CD14-positive monocyte (primary cell): Measurements from ENCODE around the gene CCDC102B. TPM values are rescaled to one million over a fixed set of nuclear protein-coding genes. Genes with fewer than 3 reads are reported as not detected.

Source experiments
- DNase-seq, 3 donors: peaks; one replicate each; pipeline ENCODE4 v3.0.0-alpha.2; 2011 to 2022
- H2AFZ ChIP-seq: 2 replicates; pipeline ENCODE4 v1.6.0; 2012; ENCODE audit warnings: mild to moderate bottlenecking, low read depth, low read length, inconsistent platforms; ENCODE audit not compliant: insufficient read depth, poor library complexity, severe bottlenecking
- H3K27ac ChIP-seq, 2 donors: 1 replicate in 1 of 2; 2 replicates in 1 of 2; pipeline ENCODE4 v1.5.1; 2012 to 2013; ENCODE audit warnings: low read length in 2 of 2, control low read depth in 1 of 2, inconsistent platforms in 1 of 2, low read depth in 1 of 2, mild to moderate bottlenecking in 1 of 2
- H3K27me3 ChIP-seq, 2 donors: one replicate each; pipeline versions ENCODE4 v1.6.0 to v1.6.1; 2011 to 2013; ENCODE audit warnings: low read length in 2 of 2; ENCODE audit not compliant: control insufficient read depth in 2 of 2, insufficient read depth in 2 of 2
- H3K36me3 ChIP-seq, 2 donors: replicated peaks in 1 of 2; 1 replicate in 1 of 2; 2 replicates in 1 of 2; pipeline versions ENCODE4 v1.5.1 to v1.6.1; 2012 to 2013; ENCODE audit warnings: low read length in 2 of 2, control low read depth in 1 of 2, inconsistent platforms in 1 of 2, mild to moderate bottlenecking in 1 of 2; ENCODE audit not compliant: insufficient read depth in 2 of 2, control insufficient read depth in 1 of 2
- H3K4me1 ChIP-seq, 2 donors: 1 replicate in 1 of 2; 2 replicates in 1 of 2; pipeline versions ENCODE4 v1.5.1 to v1.6.1; 2012 to 2013; ENCODE audit warnings: low read length in 2 of 2, control low read depth in 1 of 2, inconsistent platforms in 1 of 2, mild to moderate bottlenecking in 1 of 2, moderate library complexity in 1 of 2; ENCODE audit not compliant: insufficient read depth in 2 of 2, control insufficient read depth in 1 of 2
- H3K4me2 ChIP-seq: replicated peaks from 2 replicates; pipeline ENCODE3; 2012; ENCODE audit warnings: low read length, moderate library complexity, mild to moderate bottlenecking; ENCODE audit not compliant: poor library complexity, severe bottlenecking; ENCODE audit errors: extremely low read depth
- H3K4me3 ChIP-seq, 3 experiments: fragments of 200-600 bp in 1 of 3; sonication (generic) in 1 of 3; replicated peaks in 1 of 3; 1 replicate in 2 of 3; 2 replicates in 1 of 3; pipeline ENCODE4 v1.5.1; 2011 to 2013; ENCODE audit warnings: low read length in 3 of 3, mild to moderate bottlenecking in 3 of 3, control low read depth in 2 of 3, low read depth in 2 of 3, inconsistent platforms in 1 of 3, moderate library complexity in 1 of 3
- H3K79me2 ChIP-seq: 2 replicates; pipeline ENCODE4 v1.6.0; 2012; ENCODE audit warnings: mild to moderate bottlenecking, control low read depth, inconsistent platforms, low read length, moderate library complexity; ENCODE audit not compliant: insufficient read depth
- H3K9ac ChIP-seq: 2 replicates; pipeline ENCODE4 v1.6.0; 2017; ENCODE audit warnings: low read length, mild to moderate bottlenecking; ENCODE audit not compliant: insufficient read depth, poor library complexity, severe bottlenecking
- H3K9me3 ChIP-seq, 2 donors: replicated peaks in 1 of 2; 1 replicate in 1 of 2; 2 replicates in 1 of 2; pipeline versions ENCODE4 v1.5.1 to v1.6.1; 2012 to 2013; ENCODE audit warnings: low read length in 2 of 2, control low read depth in 1 of 2; ENCODE audit not compliant: control insufficient read depth in 1 of 2, insufficient read depth in 1 of 2
- H4K20me1 ChIP-seq: 2 replicates; pipeline ENCODE4 v1.6.0; 2012; ENCODE audit warnings: mild to moderate bottlenecking, low read length, control low read depth, moderate library complexity; ENCODE audit not compliant: insufficient read depth
- H3K27ac Mint-ChIP-seq, 7 donors: one replicate each; pipeline ENCODE4 v1.8.0; 2020; ENCODE audit warnings: mild to moderate bottlenecking in 7 of 7, mixed read lengths in 7 of 7, moderate library complexity in 6 of 7, inconsistent platforms in 2 of 7
- H3K27me3 Mint-ChIP-seq, 3 donors: one replicate each; pipeline ENCODE4 v1.8.0; 2021 to 2022; ENCODE audit warnings: low read depth in 3 of 3, mild to moderate bottlenecking in 3 of 3, mixed read lengths in 3 of 3, moderate library complexity in 3 of 3, inconsistent platforms in 1 of 3
- H3K36me3 Mint-ChIP-seq, 2 donors: one replicate each; pipeline ENCODE4 v1.8.0; 2020; ENCODE audit warnings: mixed read lengths in 2 of 2, inconsistent platforms in 1 of 2, mild to moderate bottlenecking in 1 of 2
- H3K4me1 Mint-ChIP-seq: one replicate; pipeline ENCODE4 v1.8.0; 2020; ENCODE audit warnings: mild to moderate bottlenecking, mixed read lengths
- H3K4me3 Mint-ChIP-seq, 2 donors: one replicate each; pipeline ENCODE4 v1.8.0; 2020; ENCODE audit warnings: mild to moderate bottlenecking in 2 of 2, mixed read lengths in 2 of 2, moderate library complexity in 1 of 2
- H3K9me3 Mint-ChIP-seq, 7 donors: one replicate each; pipeline ENCODE4 v1.8.0; 2020 to 2022; ENCODE audit warnings: mixed read lengths in 7 of 7, mild to moderate bottlenecking in 6 of 7, moderate library complexity in 6 of 7, inconsistent platforms in 2 of 7
- CTCF ChIP-seq: fragments of 200-600 bp; IDR thresholded peaks from one replicate; pipeline ENCODE4 v1.8.0; 2022; ENCODE audit warnings: antibody characterized with exemption, mild to moderate bottlenecking
- WGBS: methylation state at CpG from one replicate; pipeline ENCODE4 v1.1.5; 2013; ENCODE audit warnings: missing lambda C conversion rate; ENCODE audit not compliant: insufficient coverage; 5-methylcytosine and 5-hydroxymethylcytosine counted together
- intact Hi-C, 2 donors: fragments of 100-400 bp; cut with micrococcal nuclease; formaldehyde crosslinking; loops; one replicate each; pipeline versions ENCODE4 v1.15.0 to v1.15.1; 2023
- polyA plus RNA-seq, 3 donors: library from polyadenylated mRNA; depleted of rRNA in 1 of 3; unstranded in 2 of 3; stranded (reverse) in 1 of 3; fragments of 300-500 nt in 2 of 3; fragments of >200 nt in 1 of 3; fragmentation: Illumina TruSeq in 2 of 3; gene quantifications; 1 replicate in 2 of 3; 2 replicates in 1 of 3; pipeline ENCODE4 v1.2.3, GENCODE V29; 2012 to 2021

The CCDC102B gene
- polyA plus RNA-seq, 3 donors = 0.34 to 1.4 TPM; not detected in 1

- Histone ChIP-seq H3K27ac (no peak overlapping the region), H3K27me3 (no peaks in the 10 kb centered on the region), H2AFZ (no peak overlapping the region), H3K4me1 (no peaks in the 10 kb centered on the region), H3K36me3 (no peaks in the 10 kb centered on the region), H3K9ac (no peak overlapping the region), H3K79me2 (no peaks in the 10 kb centered on the region), H3K4me2 (no peak overlapping the region), H3K9me3 (no peaks in the 10 kb centered on the region), H4K20me1 (no peaks in the 10 kb centered on the region), H3K4me3 (no peak overlapping the region)
- Mint-ChIP-seq H3K27ac (no peak overlapping the region), H3K36me3 (no peaks in the 10 kb centered on the region), H3K4me1 (no peaks in the 10 kb centered on the region), H3K27me3 (no peaks in the 10 kb centered on the region), H3K4me3 (no peak overlapping the region), H3K9me3 (peaks cover 0 to 2% (median 0%) of the 10 kb centered on the region in 7 donors)
- DNase-seq = no peak
- intact Hi-C loops = no loop called here
- 89% methylated on average over 3 of the region's 4 CpGs for WGBS
- no peak for TF ChIP-seq CTCF
Measured at GRCh38 chr18:68948622-68949021, 150.7 kb downstream of the CCDC102B start.

- TF ChIP-seq CTCF = no peak
- no peak overlapping the region for H3K4me2 ChIP-seq
- no peaks in the 10 kb centered on the region for H4K20me1 ChIP-seq
- Mint-ChIP-seq H3K4me1 (no peaks in the 10 kb centered on the region), H3K36me3 (no peaks in the 10 kb centered on the region), H3K27ac (no peak overlapping the region), H3K4me3 (no peak overlapping the region), H3K27me3 (no peaks in the 10 kb centered on the region), H3K9me3 (peaks cover 0 to 5% (median 2%) of the 10 kb centered on the region in 7 donors)
- no peak for DNase-seq
- H3K27ac ChIP-seq = no peak overlapping the region
- intact Hi-C loops = no loop called here
- H3K4me3 ChIP-seq = no peak overlapping the region
- no peak overlapping the region for H3K9ac ChIP-seq
- H2AFZ ChIP-seq = no peak overlapping the region
- no peaks in the 10 kb centered on the region for H3K4me1 ChIP-seq
- peaks cover 0 to 6% of the 10 kb centered on the region in 2 donors for H3K9me3 ChIP-seq
- no peaks in the 10 kb centered on the region for H3K36me3 ChIP-seq
- WGBS = 100% methylated on average over 1 of the region's 2 CpGs
- H3K27me3 ChIP-seq = no peaks in the 10 kb centered on the region
- no peaks in the 10 kb centered on the region for H3K79me2 ChIP-seq
Measured at GRCh38 chr18:68954738-68955137, 156.9 kb downstream of the CCDC102B start.
